ENCODE data around the gene MYO9B. TPM values are rescaled to one million over a fixed set of nuclear protein-coding genes. Genes with fewer than 3 reads are reported as not detected.
A peak's percentile ranks its signal among the peaks of the same experiment; 100 is the strongest.
"Not testable (repeated sequence)": the region's sequence is repeated elsewhere in the genome, so short reads cannot be mapped to it uniquely, and the experiment has no call there.

Gene MYO9B
- total RNA-seq, 3 donors from 2014 or later (not counting 1 experiment from before 2014, with no cell fraction given), result 321 to 378 (median 365) TPM

GRCh38 chr19:17183858-17184321, 108.3 kb downstream of the MYO9B start:
- Histone ChIP-seq H3K27me3 (ENCODE audit: control insufficient read depth, insufficient read depth, low read length) (no peaks in the 10 kb centered on the region), H3K27ac (ENCODE audit: low read length) (peak overlapping the region; percentile 83), H3K4me3 (ENCODE audit: low read length) (peak overlapping the region; percentile 2), H3K4me1 (ENCODE audit: control insufficient read depth, insufficient read depth, low read length) (peaks cover 40% of the 10 kb centered on the region), H3K9me3 (ENCODE audit: control insufficient read depth, insufficient read depth, low read length) (no peaks in the 10 kb centered on the region), H3K36me3 (ENCODE audit: control insufficient read depth, insufficient read depth, low read length) (peaks cover 41% of the 10 kb centered on the region)
- Mint-ChIP-seq H3K27ac (peak overlapping the region; percentile 94 to 97), H3K4me3 (peak overlapping the region; percentile 94), H3K27me3 (ENCODE audit: low read depth in 2 of 2) (no peaks in the 10 kb centered on the region), H3K4me1 (peaks cover 26 to 30% of the 10 kb centered on the region in 2 donors), H3K36me3 (no peaks in the 10 kb centered on the region), H3K9me3 (no peaks in the 10 kb centered on the region)
- peak; percentile 31 to 49 (median 45) for ATAC-seq
- TF ChIP-seq CTCF (IDR thresholded peaks at IDR 0.05), result no peak
- intact Hi-C loops (cut with micrococcal nuclease), result loop anchor here (1.0 kb wide), 2 partner anchors 59 to 119 kb away; no protein-coding TSS in a partner anchor
- under 1% methylated on average over 11 of the region's 11 CpGs for WGBS (ENCODE audit: insufficient coverage)
- DNase-seq, result peak in 1 of 2 donors; percentile 64

GRCh38 chr19:17184371-17184841, 108.8 kb downstream of the MYO9B start:
- 16% methylated on average over 12 of the region's 12 CpGs for WGBS (ENCODE audit: insufficient coverage)
- Histone ChIP-seq H3K27ac (ENCODE audit: low read length) (peak overlapping the region; percentile 83), H3K9me3 (ENCODE audit: control insufficient read depth, insufficient read depth, low read length) (no peaks in the 10 kb centered on the region), H3K27me3 (ENCODE audit: control insufficient read depth, insufficient read depth, low read length) (no peaks in the 10 kb centered on the region), H3K4me1 (ENCODE audit: control insufficient read depth, insufficient read depth, low read length) (peaks cover 40% of the 10 kb centered on the region), H3K36me3 (ENCODE audit: control insufficient read depth, insufficient read depth, low read length) (peaks cover 44% of the 10 kb centered on the region), H3K4me3 (ENCODE audit: low read length) (peak overlapping the region; percentile 2)
- no peaks in the 10 kb centered on the region for H3K27me3 Mint-ChIP-seq (ENCODE audit: low read depth in 2 of 2)
- peak; percentile 58 to 78 for DNase-seq
- peaks cover 26 to 30% of the 10 kb centered on the region in 2 donors for H3K4me1 Mint-ChIP-seq
- no peaks in the 10 kb centered on the region for H3K9me3 Mint-ChIP-seq
- peak overlapping the region; percentile 94 to 97 for H3K27ac Mint-ChIP-seq
- H3K36me3 Mint-ChIP-seq, result no peaks in the 10 kb centered on the region
- peak; percentile 86 to 89 (median 88) for ATAC-seq
- intact Hi-C loops (cut with micrococcal nuclease), result loop anchor here (1.0 kb wide), 2 partner anchors 59 to 119 kb away; no protein-coding TSS in a partner anchor
- H3K4me3 Mint-ChIP-seq, result peak overlapping the region; percentile 94
- no peak for TF ChIP-seq CTCF (IDR thresholded peaks at IDR 0.05)

GRCh38 chr19:17185590-17185989, 110.0 kb downstream of the MYO9B start:
- Mint-ChIP-seq H3K27ac (peak overlapping the region; percentile 40 to 97), H3K9me3 (no peaks in the 10 kb centered on the region), H3K36me3 (no peaks in the 10 kb centered on the region), H3K4me3 (peak overlapping the region; percentile 94), H3K27me3 (ENCODE audit: low read depth in 2 of 2) (no peaks in the 10 kb centered on the region), H3K4me1 (peaks cover 26 to 30% of the 10 kb centered on the region in 2 donors)
- no peak for TF ChIP-seq CTCF (IDR thresholded peaks at IDR 0.05)
- ATAC-seq (no peak), DNase-seq (no peak)
- 76% methylated on average over 8 of the region's 8 CpGs for WGBS (ENCODE audit: insufficient coverage)
- Histone ChIP-seq H3K9me3 (ENCODE audit: control insufficient read depth, insufficient read depth, low read length) (no peaks in the 10 kb centered on the region), H3K36me3 (ENCODE audit: control insufficient read depth, insufficient read depth, low read length) (peaks cover 55% of the 10 kb centered on the region), H3K27ac (ENCODE audit: low read length) (no peak overlapping the region), H3K4me3 (ENCODE audit: low read length) (no peak overlapping the region), H3K4me1 (ENCODE audit: control insufficient read depth, insufficient read depth, low read length) (peaks cover 40% of the 10 kb centered on the region), H3K27me3 (ENCODE audit: control insufficient read depth, insufficient read depth, low read length) (no peaks in the 10 kb centered on the region)
- intact Hi-C loops (cut with micrococcal nuclease), result no loop called here

- H3K9me3 ChIP-seq (ENCODE audit: control insufficient read depth, insufficient read depth, low read length); H3K4me1 Mint-ChIP-seq; DNase-seq; H3K9me3 Mint-ChIP-seq; H3K27me3 Mint-ChIP-seq (ENCODE audit: low read depth in 2 of 2); H3K27ac ChIP-seq (ENCODE audit: low read length); H3K27me3 ChIP-seq (ENCODE audit: control insufficient read depth, insufficient read depth, low read length); ATAC-seq; H3K4me3 ChIP-seq (ENCODE audit: low read length); H3K4me1 ChIP-seq (ENCODE audit: control insufficient read depth, insufficient read depth, low read length); H3K36me3 Mint-ChIP-seq; H3K4me3 Mint-ChIP-seq; H3K27ac Mint-ChIP-seq; intact Hi-C loops (cut with micrococcal nuclease): not testable (repeated sequence)
- H3K36me3 ChIP-seq (ENCODE audit: control insufficient read depth, insufficient read depth, low read length), result peaks cover 87% of the 10 kb centered on the region
- WGBS (ENCODE audit: insufficient coverage), result 76% methylated on average over 6 of the region's 6 CpGs
Observed at GRCh38 chr19:17191736-17192135, 116.2 kb downstream of the MYO9B start.
